ENCODE measurements around the gene C1orf105.

- TF ChIP-seq CTCF (optimal IDR thresholded peaks at IDR 0.05 in 1 of 3, IDR thresholded peaks at IDR 0.05 in 1 of 3, conservative IDR thresholded peaks at IDR 0.05 in 1 of 3; ENCODE audit: extremely low read depth in 1 of 3, insufficient read depth in 2 of 3, low read length in 3 of 3) (no peak), EZH2 (IDR thresholded peaks at IDR 0.05; ENCODE audit: low read length) (no peak)
Observed at GRCh38 chr1:172515927-172516326, 95.4 kb downstream of the C1orf105 start.

Measured in keratinocyte (primary cell).